Motor neuron (in vitro differentiated cells): ENCODE results near the gene STKLD1. TPM values are rescaled to one million over a fixed set of nuclear protein-coding genes. Genes with fewer than 3 reads are reported as not detected.
"Not testable (repeated sequence)": the region's sequence is repeated elsewhere in the genome, so short reads cannot be mapped to it uniquely, and the experiment has no call there.

Source experiments
- ATAC-seq, 8 experiments: fragments of 200-7000 bp; cut with Tn5 transposase; replicated peaks in 6 of 8; 2 replicates each; pipeline ENCODE4 v1.8.0; 2021; ENCODE audit warnings: mild to moderate bottlenecking in 8 of 8, moderate library complexity in 8 of 8
- H3K27ac ChIP-seq, 2 donors: fragments of 250-450 bp; sonication (Bioruptor Pico); 2 replicates each; pipeline ENCODE4 v1.9.0; 2021; ENCODE audit warnings: antibody characterized with exemption in 2 of 2, mild to moderate bottlenecking in 2 of 2, moderate library complexity in 1 of 2
- H3K4me1 ChIP-seq, 2 donors: fragments of 250-450 bp; sonication (Bioruptor Pico); replicated peaks in 1 of 2; 2 replicates each; pipeline ENCODE4 v1.6.1; 2021; ENCODE audit warnings: antibody characterized with exemption in 2 of 2, mild to moderate bottlenecking in 2 of 2, moderate library complexity in 1 of 2
- H3K4me3 ChIP-seq, 5 donors: fragments of 250-450 bp; sonication (Bioruptor Pico); 2 replicates each; pipeline ENCODE4 v1.9.0; 2021; ENCODE audit warnings: antibody characterized with exemption in 5 of 5, mild to moderate bottlenecking in 5 of 5, moderate library complexity in 4 of 5
- WGBS, 10 experiments: fragments of 450-650 bp; shearing (Covaris generic); methylation state at CpG; one replicate each; pipeline ENCODE4 v1.0.0; 2022; 5-methylcytosine and 5-hydroxymethylcytosine counted together
- in situ Hi-C, 9 experiments: fragments of 400-800 bp; cut with MboI; loops; one replicate each; pipeline ENCODE4 v1.15.0; 2021; ENCODE audit warnings: low sequenced_read_pairs in 9 of 9, low pct_unique_long_range_greater_than_20kb in 2 of 9; ENCODE audit not compliant: unreplicated experiment in 9 of 9
- total RNA-seq, 8 experiments: library from RNA; unstranded; fragments of 300-600 nt; gene quantifications; 2 replicates each; pipeline versions ENCODE4 v1.2.3 to v1.2.4, GENCODE V29; 2022

STKLD1 gene
- total RNA-seq, 8 experiments from 2014 or later, result 1.1 to 6.1 (median 3.1) TPM

- WGBS, 10 experiments, result 77 to 100% (median 85%) methylated on average over 3 to 4 of the region's 5 CpGs; no CpG with 5 or more reads in 6 of the 10 experiments
- H3K4me3 ChIP-seq, H3K4me1 ChIP-seq, in situ Hi-C loops, H3K27ac ChIP-seq, ATAC-seq: not testable (repeated sequence)
These were observed 75.7 kb downstream of the STKLD1 start for GRCh38 chr9:133451865-133452264.

- in situ Hi-C loops, result no loop called here
- Histone ChIP-seq H3K4me3 (no peak overlapping the region), H3K4me1 (no peaks in the 10 kb centered on the region), H3K27ac (no peak overlapping the region)
- ATAC-seq, result no peak
- 20 to 100% (median 87%) methylated on average over 1 to 4 of the region's 7 CpGs; no CpG with 5 or more reads in 5 of the 10 experiments for WGBS, 10 experiments
These were observed 76.4 kb downstream of the STKLD1 start for GRCh38 chr9:133452562-133452961.

- no peak for ATAC-seq
- peaks cover 1 to 2% of the 10 kb centered on the region in 2 donors for H3K4me1 ChIP-seq
- 40 to 100% (median 86%) methylated on average over 1 to 10 of the region's 11 CpGs; no CpG with 5 or more reads in 3 of the 10 experiments for whole genome bisulfite sequencing, 10 experiments
- no peak overlapping the region for H3K27ac ChIP-seq
- in situ Hi-C loops, result no loop called here
- H3K4me3 ChIP-seq, result no peak overlapping the region
These were observed 77.5 kb downstream of the STKLD1 start for GRCh38 chr9:133453651-133454050.

- no peak for ATAC-seq
- Histone ChIP-seq H3K4me3 (no peak overlapping the region), H3K4me1 (peaks cover 5 to 7% of the 10 kb centered on the region in 2 donors), H3K27ac (no peak overlapping the region)
- WGBS, 10 experiments, result 64 to 100% (median 86%) methylated on average over 2 to 10 of the region's 19 CpGs; no CpG with 5 or more reads in 6 of the 10 experiments
- in situ Hi-C loops, result no loop called here
These were observed 78.2 kb downstream of the STKLD1 start for GRCh38 chr9:133454325-133454724.

- in situ Hi-C loops, result no loop called here
- H3K4me3 ChIP-seq, result no peak overlapping the region
- H3K4me1 ChIP-seq, result peaks cover 5 to 7% of the 10 kb centered on the region in 2 donors
- no peak for ATAC-seq
- no peak overlapping the region for H3K27ac ChIP-seq
- WGBS, 10 experiments, result 84 to 100% (median 93%) methylated on average over 1 to 6 of the region's 20 CpGs; no CpG with 5 or more reads in 6 of the 10 experiments
These were observed 78.9 kb downstream of the STKLD1 start for GRCh38 chr9:133454943-133455673.

Other genes with a start within 250 kb of the STKLD1 start
- gene GBGT1, start 212.5 kb upstream of the STKLD1 start, total RNA-seq, result 1 to 10 TPM in 3 of 8 experiments, under 1 TPM in 5; 0.14 to 2.4 (median 0.75) TPM
- under 1 TPM in 1 of 8 experiments, not detected in 7; 0.33 TPM for gene OBP2B, start 167.1 kb upstream of the STKLD1 start, total RNA-seq
- under 1 TPM in 6 of 8 experiments, not detected in 2; under 0.01 to 0.38 (median 0.12) TPM for gene ABO, start 101.2 kb upstream of the STKLD1 start, total RNA-seq
- gene SURF6, start 40.2 kb upstream of the STKLD1 start, total RNA-seq, result 10 to 100 TPM; 14.8 to 27.8 (median 17.8) TPM
- 10 to 100 TPM; 14.2 to 36.9 (median 20.4) TPM for gene MED22, start 28.2 kb upstream of the STKLD1 start, total RNA-seq
- 1,000 to 10,000 TPM; 2,000 to 3,318 (median 3,013) TPM for gene RPL7A, start 28.1 kb upstream of the STKLD1 start, total RNA-seq
- gene SURF1, start 19.9 kb upstream of the STKLD1 start, total RNA-seq, result 10 to 100 TPM; 26.7 to 40.3 (median 30.8) TPM
- gene SURF2, start 19.8 kb upstream of the STKLD1 start, total RNA-seq, result 10 to 100 TPM; 20.3 to 43.4 (median 27.5) TPM
- gene SURF4, start 306 bp upstream of the STKLD1 start, total RNA-seq, result 100 to 1,000 TPM in 4 of 8 experiments, 10 to 100 TPM in 4; 62.6 to 141 (median 105) TPM
- gene REXO4, start 41.6 kb downstream of the STKLD1 start, total RNA-seq, result 10 to 100 TPM; 23.1 to 34.3 (median 24.5) TPM
- 10 to 100 TPM in 1 of 8 experiments, 1 to 10 TPM in 7; 2.7 to 14.3 (median 4.3) TPM for gene ADAMTS13, start 46.0 kb downstream of the STKLD1 start, total RNA-seq
- gene CACFD1, start 83.6 kb downstream of the STKLD1 start, total RNA-seq, result 10 to 100 TPM in 7 of 8 experiments, 1 to 10 TPM in 1; 8.5 to 32.0 (median 21.2) TPM
- 10 to 100 TPM in 4 of 8 experiments, 1 to 10 TPM in 4; 4.7 to 23.0 (median 9.7) TPM for gene SLC2A6, start 102.7 kb downstream of the STKLD1 start, total RNA-seq
- gene MYMK, start 148.6 kb downstream of the STKLD1 start, total RNA-seq, result not detected
- gene ADAMTSL2, start 158.3 kb downstream of the STKLD1 start, total RNA-seq, result under 1 TPM in 7 of 8 experiments, not detected in 1; 0.10 to 0.93 (median 0.32) TPM
- gene FAM163B, start 233.0 kb downstream of the STKLD1 start, total RNA-seq, result 1 to 10 TPM in 3 of 8 experiments, under 1 TPM in 4, not detected in 1; 0.36 to 1.9 (median 0.78) TPM